Stimulated activated CD4-positive, alpha-beta T cell treated with anti-CD3 and anti-CD28 coated beads, TNF-alpha, amount 100 ng/mL, for 24 hours (primary cell): ENCODE data around the gene NAV2.
"Not testable (repeated sequence)": the region's sequence is repeated elsewhere in the genome, so short reads cannot be mapped to it uniquely, and the experiment has no call there.

Experiments used
- DNase-seq, 3 experiments: peaks; one replicate each; pipeline ENCODE4 v3.0.0-alpha.2; 2020; ENCODE audit warnings: low read depth in 3 of 3

Gene NAV2

GRCh38 chr11:19921976-19922688 is 209.5 kb downstream of the NAV2 start:
- DNase-seq = no peak

GRCh38 chr11:19922689-19923035 is 210.0 kb downstream of the NAV2 start:
- DNase-seq = no peak

DNA sequence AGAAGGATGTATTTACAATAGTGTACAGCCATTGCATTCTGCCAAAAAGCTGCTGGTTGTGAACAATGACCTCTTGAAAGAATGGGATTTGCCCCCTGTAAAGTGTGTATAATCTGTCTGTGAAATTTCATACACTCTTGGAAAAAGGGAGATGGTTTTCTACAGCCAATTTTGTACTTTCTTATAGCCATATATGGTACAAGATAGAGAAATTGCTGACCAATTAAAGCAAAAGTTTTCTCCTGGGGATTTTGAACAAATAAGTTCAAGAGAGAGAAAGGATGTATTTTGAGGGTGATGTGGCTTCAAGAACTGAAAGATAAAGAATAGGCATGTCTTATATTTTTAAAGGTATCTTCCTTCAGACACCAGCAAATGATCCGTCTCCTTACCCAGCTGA is 211.0 kb downstream of the NAV2 start:
- no peak for DNase-seq

GRCh38 chr11:19924311-19924710 is 211.7 kb downstream of the NAV2 start:
- DNase-seq = no peak

GRCh38 chr11:19924716-19925115 is 212.1 kb downstream of the NAV2 start:
- no peak for DNase-seq

- not testable (repeated sequence) for DNase-seq
These were observed 214.8 kb downstream of the NAV2 start for GRCh38 chr11:19927403-19927802.

GRCh38 chr11:19929147-19929546 is 216.5 kb downstream of the NAV2 start:
- DNase-seq = no peak

GRCh38 chr11:19929655-19930054 is 217.0 kb downstream of the NAV2 start:
- no peak for DNase-seq

GRCh38 chr11:19931141-19931770 is 218.6 kb downstream of the NAV2 start:
- DNase-seq = no peak

DNA sequence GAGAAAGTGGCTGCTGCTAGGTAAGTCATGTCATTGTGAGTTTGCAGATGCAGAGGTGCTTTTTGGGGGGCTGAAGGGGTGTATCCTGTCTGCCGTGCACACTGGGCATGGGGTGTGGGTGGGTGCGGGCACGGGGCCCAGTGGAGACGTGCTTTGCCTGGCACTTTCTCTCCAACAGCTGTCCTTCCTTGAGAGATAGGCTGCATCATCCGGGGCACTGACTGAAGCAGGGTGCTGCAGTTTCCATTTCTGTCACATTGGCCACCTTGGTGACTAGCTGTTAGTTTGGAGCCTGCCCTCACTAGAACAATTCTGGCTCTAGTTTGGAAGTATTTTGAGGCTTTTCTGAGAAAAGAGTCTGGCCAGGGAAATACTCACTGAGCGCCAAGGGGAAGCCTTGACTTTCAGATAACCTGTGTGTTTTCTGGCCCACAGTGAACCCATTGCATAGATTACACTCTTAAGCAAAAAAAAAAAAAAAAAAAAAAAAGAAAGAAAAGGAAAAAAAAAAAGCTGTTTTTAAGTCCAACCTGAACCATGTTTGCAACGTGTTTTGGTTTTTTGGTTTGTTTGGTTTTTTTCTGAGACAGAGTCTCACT is 219.2 kb downstream of the NAV2 start:
- DNase-seq = no peak

- DNase-seq = no peak
These were observed 220.6 kb downstream of the NAV2 start for GRCh38 chr11:19933132-19933735.

GRCh38 chr11:19933801-19934488 is 221.3 kb downstream of the NAV2 start:
- no peak for DNase-seq

GRCh38 chr11:19934828-19935259 is 222.2 kb downstream of the NAV2 start:
- DNase-seq = no peak

- no peak for DNase-seq
These were observed 222.9 kb downstream of the NAV2 start for GRCh38 chr11:19935507-19935906.

DNA sequence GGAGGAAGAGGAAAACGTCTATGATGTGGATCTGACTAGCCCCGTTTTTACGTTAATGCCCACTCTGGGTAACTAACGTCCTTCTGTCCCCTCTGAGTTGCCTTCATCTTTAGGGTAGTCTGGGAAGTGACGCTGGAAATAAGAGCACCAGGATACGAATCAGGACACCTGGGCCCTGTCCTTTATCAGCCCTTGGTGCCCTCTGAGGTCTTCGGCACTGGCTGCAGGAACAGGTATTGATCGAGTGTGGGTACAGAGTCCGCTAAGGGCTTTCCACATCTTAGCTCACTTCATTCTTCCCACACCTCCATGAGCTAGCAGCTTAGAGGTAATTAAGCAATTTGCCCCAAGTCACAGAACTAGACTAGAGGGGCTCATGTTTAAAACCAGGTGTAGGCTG is 223.8 kb downstream of the NAV2 start:
- no peak for DNase-seq

DNA sequence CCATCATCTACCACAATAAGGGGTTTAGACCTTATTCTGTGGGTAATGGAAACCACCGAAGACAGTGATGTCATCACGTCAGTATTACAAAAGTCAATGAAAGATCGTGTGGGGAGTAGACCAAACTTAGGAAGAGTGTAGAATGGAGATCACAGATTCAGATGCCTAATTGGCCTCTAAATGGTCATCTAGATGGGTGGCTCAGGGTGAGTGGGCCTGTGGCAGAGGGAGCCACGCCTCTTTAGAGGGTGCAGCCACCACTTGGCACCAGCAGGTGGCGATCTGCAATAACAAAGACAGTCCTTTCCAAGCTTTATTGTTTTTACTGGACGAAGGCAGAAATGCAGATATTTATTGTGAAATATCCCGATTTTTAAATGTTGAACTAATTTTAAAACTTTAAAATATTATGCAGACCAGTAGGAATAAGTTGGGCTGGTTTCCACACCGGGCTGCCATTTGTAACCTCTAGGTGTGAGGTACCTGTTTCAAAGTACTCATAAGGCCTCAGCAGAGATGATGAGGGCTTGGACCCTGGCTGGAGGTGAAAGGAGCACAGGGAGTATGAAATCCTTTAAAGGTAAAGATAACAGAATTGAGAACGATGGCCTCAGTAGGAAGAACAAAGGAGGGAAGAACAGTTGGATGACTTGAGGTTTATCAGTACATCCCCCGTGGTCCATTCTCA is 225.7 kb downstream of the NAV2 start:
- peak in 1 of 3 experiments; percentile 11 for DNase-seq

DNA sequence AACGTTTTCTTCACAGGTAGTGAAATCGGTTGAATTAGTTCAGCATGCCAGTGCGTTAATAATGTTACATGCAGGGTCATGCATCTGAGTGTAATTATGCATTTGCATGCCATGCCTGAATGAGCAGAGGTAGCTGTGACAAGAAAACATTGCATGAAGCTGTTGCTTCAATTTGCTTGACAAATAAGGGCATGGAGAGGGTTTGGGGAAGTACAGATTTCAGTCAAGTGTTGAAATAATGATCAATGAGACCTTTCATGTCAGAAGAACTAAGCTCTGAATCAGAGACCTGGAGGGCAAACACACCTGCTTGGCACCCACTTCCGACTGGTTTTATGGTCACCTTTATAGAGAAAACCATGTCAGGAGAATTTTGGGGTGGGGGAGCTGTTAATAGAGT is 226.2 kb downstream of the NAV2 start:
- DNase-seq = no peak

DNA sequence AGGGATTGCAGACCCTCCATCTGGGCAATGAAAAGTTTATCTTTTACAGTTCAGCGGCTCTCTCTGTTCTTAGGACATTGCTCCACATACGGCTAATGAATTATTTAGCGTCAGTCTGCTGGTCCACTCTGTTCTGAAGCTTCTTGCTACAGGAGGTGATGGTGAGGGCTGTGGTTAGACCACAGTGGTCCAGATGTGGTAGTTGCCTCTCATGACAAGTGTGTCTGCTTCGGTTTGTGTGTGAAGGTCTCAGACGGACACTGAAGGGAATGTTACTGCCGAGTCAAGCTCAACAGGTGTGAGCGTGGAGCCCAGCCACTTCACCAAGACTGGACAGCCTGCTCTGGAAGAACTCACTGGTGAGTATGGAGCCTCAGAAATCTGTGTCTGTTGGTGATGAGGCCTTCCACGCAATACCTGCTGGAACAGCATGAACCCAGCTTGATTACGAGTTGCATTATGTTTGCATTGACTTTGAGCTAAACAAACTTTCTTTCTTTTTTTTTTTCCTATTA is 226.8 kb downstream of the NAV2 start:
- no peak for DNase-seq

GRCh38 chr11:19940831-19941230 is 228.2 kb downstream of the NAV2 start:
- no peak for DNase-seq

GRCh38 chr11:19946681-19947080 is 234.0 kb downstream of the NAV2 start:
- DNase-seq = no peak

- DNase-seq = no peak
These were observed 235.0 kb downstream of the NAV2 start for GRCh38 chr11:19947537-19948114.
